ENCODE data around the gene MDH1B.

MDH1B gene

GRCh38 chr2:206693399-206694137 is 71.6 kb downstream of the MDH1B start:
- no peak for DNase-seq (ENCODE audit: low read depth in 2 of 2)

- DNase-seq (ENCODE audit: low read depth in 2 of 2), result no peak
Observed at GRCh38 chr2:206692971-206693370, 72.2 kb downstream of the MDH1B start.

- DNase-seq (ENCODE audit: low read depth in 2 of 2), result no peak
Observed at GRCh38 chr2:206688990-206689389, 76.1 kb downstream of the MDH1B start.

GRCh38 chr2:206688453-206688852 is 76.7 kb downstream of the MDH1B start:
- DNase-seq (ENCODE audit: low read depth in 2 of 2), result no peak
